D721Med (cell line): Measurements from ENCODE around the gene ARIH1.

Experiments
- DNase-seq: peaks from one replicate; pipeline ENCODE4 v3.0.0; 2011; ENCODE audit warnings: low spot score; ENCODE audit not compliant: insufficient read length
- FAIRE-seq: peaks from 2 replicates; lab custom pipeline; 2011; peaks lifted over from hg19 to GRCh38; lab: Jason Lieb, UNC
- CTCF ChIP-seq: IDR thresholded peaks from 2 replicates; pipeline ENCODE4 v1.5.1; 2012; ENCODE audit warnings: mild to moderate bottlenecking, control low read depth; ENCODE audit not compliant: insufficient read depth; ENCODE audit errors: missing control alignments

The ARIH1 gene

GRCh38 chr15:72584006-72584405, 109.9 kb downstream of the ARIH1 start:
- no peak for DNase-seq
- TF ChIP-seq CTCF = no peak
- no peak for FAIRE-seq

- FAIRE-seq (no peak), DNase-seq (no peak)
- no peak for TF ChIP-seq CTCF
Observed at GRCh38 chr15:72585025-72585424, 110.9 kb downstream of the ARIH1 start.

DNA sequence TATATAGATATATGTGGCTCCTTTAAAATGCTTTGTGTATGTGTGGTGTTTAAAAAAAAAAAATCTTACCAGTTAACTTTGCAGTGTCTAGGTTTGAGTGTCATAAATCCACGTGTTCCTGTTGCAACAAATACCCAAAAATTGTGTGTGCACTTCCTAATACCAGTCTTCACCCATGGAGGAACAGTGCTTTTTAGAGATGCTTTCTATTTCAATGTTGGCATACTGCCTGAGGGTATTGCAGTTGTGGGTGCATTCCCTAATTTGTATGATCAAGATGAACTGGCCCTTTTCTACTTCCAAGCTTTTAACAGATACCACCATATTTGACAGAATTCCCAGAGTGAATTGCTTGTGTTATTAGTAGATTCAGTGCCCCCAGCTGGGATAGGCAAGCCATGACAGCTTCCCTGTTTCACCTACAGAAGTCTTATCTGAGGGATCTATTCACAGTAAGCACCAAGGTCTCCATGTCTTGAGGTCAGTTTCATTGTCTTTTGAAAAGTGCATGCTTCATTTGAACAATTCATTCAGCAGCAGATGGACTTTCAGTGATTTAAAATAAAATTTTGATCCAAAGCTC, 111.4 kb downstream of the ARIH1 start:
- no peak for DNase-seq
- no peak for TF ChIP-seq CTCF
- no peak for FAIRE-seq

DNA sequence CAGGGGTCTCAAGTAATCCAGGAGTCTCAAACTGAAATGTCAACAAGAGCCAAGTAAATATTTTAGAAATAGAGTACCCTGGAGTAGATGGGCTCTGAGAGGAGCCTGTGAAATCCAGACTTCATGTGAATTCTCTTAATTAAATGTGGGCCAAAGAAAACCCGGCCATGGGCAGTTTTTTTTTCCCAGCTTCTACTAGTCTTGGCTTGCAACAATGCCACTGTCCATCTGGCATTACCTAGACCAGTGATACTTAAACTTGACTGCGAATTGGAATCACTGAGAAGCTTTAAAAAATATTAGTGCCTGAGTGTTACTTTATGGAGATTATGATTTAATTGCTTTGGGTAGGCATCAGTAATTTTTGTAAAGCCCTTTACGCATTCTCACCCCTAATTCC, 114.0 kb downstream of the ARIH1 start:
- DNase-seq = no peak
- TF ChIP-seq CTCF = no peak
- no peak for FAIRE-seq

- no peak for FAIRE-seq
- no peak for DNase-seq
- TF ChIP-seq CTCF = no peak
Observed at GRCh38 chr15:72590427-72590826, 116.3 kb downstream of the ARIH1 start.

- no peak for DNase-seq
- no peak for FAIRE-seq
- TF ChIP-seq CTCF = no peak
Observed at GRCh38 chr15:72591361-72591760, 117.2 kb downstream of the ARIH1 start.

- FAIRE-seq = no peak
- no peak for DNase-seq
- no peak for TF ChIP-seq CTCF
Observed at GRCh38 chr15:72592097-72592496, 118.0 kb downstream of the ARIH1 start.
